8988T (cell line): ENCODE measurements around the gene PCNX2.
"Not testable (repeated sequence)": the region's sequence is repeated elsewhere in the genome, so short reads cannot be mapped to it uniquely, and the experiment has no call there.

Experiments used
- DNase-seq: peaks from one replicate; pipeline ENCODE4 v3.0.0; 2011

Gene PCNX2

GRCh38 chr1:233217832-233218231 lies 77.7 kb downstream of the PCNX2 start:
- no peak for DNase-seq

GRCh38 chr1:233216009-233216408 lies 79.5 kb downstream of the PCNX2 start:
- no peak for DNase-seq

DNA sequence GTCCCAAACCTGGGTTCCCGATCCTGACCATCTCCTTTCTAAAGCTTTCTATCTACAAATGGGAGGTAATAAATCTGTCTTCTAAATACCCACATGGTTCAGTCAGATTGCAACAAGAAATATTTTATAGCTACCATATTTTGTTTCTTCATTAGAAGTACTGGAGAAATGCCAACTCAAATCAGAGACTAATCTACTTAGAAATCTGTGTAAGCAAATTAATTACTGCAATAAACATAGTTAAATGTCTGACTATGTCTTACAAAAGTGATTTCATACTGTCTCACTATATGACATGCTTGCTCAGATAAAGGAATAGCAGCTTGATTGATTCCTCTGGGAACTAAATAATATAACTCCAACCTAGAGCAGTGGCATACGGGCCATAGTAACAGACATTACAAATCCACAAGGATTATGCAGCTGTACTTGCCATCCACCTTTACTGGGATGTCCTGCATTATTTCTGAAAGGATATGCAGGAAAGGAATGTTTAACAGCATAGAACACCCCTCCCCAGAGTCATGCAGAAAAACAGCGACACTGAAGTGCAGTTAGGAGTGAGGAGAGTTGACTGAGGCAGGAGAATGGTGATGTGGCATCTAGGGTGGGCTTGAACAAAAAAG lies 80.3 kb downstream of the PCNX2 start:
- DNase-seq = no peak

DNA sequence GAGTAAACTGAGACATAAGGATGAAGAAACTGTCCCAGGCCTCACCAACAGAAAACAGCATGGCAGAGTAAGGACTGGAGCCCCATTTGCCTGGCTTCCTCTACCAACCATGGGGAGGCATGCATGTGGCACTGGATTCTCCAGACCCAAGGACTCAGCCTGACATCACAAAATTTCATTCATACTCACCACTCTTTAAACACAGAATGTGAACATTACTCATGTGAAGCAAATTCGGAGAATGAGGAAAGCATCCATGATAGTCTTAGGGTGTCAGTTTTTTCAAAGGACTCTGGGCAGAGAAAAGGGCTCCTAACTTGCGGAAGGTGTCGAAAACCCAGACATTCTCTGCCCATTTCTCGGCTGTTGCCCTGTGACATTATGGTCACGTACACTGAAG lies 83.9 kb downstream of the PCNX2 start:
- no peak for DNase-seq

- no peak for DNase-seq
Measured at GRCh38 chr1:233211106-233211505, 84.4 kb downstream of the PCNX2 start.

- no peak for DNase-seq
Measured at GRCh38 chr1:233209481-233209880, 86.0 kb downstream of the PCNX2 start.

GRCh38 chr1:233208687-233209086 lies 86.8 kb downstream of the PCNX2 start:
- DNase-seq = no peak

DNA sequence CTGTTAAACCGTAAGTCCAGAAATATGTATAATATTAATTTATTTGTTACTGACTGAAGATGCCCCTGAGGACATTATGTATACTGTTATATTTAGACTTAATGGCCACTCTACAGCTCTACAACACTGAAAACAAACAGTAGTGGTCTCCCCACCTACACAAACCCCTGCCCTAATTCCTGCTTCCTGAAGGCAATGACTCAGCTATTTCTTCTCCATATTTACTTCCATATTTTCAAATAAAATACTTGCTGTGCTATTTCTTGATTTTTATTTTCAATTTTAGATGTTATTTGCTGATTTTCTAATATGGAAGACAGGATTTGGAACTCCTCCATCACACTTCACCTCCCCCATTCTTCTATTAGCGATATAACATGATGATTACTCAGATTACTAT lies 97.6 kb downstream of the PCNX2 start:
- no peak for DNase-seq

- DNase-seq = no peak
Measured at GRCh38 chr1:233193741-233194140, 101.8 kb downstream of the PCNX2 start.

DNA sequence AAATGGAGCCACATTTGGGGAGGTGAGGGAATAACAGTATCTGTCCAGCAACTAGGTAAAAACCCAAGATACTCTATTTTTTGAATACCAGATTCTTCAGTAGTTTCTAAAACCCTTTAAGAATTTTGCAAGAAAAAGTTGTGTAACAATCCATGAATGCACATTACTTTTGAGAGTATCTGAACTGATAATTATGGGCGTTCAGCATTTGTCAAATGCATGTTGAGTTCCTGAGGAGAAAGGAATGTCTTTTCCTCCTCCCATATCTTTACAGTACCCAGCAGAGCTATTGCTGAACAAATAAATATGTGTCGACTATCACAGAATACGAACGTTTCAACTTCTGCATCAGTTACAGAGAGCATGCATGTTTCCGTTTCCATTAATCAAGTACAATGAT lies 104.5 kb downstream of the PCNX2 start:
- DNase-seq = no peak

- DNase-seq = no peak
Measured at GRCh38 chr1:233189526-233189925, 106.0 kb downstream of the PCNX2 start.

DNA sequence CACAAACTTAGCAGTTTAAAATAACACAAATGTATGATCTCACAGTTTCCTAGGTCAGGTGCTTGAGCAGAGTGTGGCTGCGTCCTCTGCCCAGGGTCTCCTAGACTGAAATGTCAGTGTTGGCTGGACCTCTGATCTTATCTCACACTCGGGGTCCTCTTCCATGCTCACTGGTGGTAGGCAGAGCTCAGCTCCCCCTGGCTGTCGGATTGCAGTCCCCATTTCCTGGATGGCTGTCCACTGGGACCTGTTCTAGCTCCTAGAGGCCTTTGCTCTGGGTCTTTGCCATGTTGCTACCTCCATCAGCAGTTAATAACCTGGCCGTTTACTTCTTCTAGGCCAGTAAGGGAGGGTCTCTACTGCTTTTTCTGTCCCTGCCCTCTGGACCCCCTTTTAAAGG lies 107.5 kb downstream of the PCNX2 start:
- no peak for DNase-seq

GRCh38 chr1:233183226-233184020 lies 112.1 kb downstream of the PCNX2 start:
- no peak for DNase-seq

- DNase-seq = no peak
Measured at GRCh38 chr1:233182587-233182986, 112.9 kb downstream of the PCNX2 start.

DNA sequence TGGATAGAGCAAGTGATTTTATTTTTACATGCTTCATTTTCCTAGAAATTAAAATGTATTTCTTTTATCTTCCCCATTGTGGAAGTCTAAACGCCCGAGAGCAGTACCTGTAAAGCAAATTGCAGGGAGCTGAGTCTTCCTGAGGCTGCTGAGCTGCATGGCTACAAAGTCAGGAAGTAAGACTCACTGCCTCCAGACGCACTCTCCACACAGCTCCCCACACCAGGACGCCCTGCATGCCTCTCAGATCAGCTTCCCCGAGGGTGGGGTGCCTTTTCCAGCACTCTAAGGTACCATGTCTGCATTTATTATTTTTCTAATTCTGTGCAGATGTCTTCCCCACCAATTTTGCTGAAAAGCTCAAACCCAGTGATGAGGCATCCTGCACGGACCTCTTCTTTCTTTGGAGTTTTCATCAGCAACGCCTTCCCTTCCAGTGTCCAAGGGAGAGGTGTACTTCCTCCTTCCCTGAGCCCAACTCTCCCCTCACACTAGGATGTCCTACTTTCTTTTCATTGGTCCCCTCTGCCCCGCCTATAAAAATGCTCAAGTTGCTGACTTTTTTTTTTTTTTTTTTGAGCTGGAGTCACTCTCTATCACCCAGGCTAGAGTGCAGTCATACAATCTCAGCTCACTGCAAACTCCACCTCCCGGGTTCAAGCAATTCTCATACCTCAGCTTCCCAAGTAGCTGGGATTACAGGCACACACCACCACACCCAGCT lies 114.7 kb downstream of the PCNX2 start:
- no peak for DNase-seq

- not testable (repeated sequence) for DNase-seq
Measured at GRCh38 chr1:233179638-233180037, 115.9 kb downstream of the PCNX2 start.

DNA sequence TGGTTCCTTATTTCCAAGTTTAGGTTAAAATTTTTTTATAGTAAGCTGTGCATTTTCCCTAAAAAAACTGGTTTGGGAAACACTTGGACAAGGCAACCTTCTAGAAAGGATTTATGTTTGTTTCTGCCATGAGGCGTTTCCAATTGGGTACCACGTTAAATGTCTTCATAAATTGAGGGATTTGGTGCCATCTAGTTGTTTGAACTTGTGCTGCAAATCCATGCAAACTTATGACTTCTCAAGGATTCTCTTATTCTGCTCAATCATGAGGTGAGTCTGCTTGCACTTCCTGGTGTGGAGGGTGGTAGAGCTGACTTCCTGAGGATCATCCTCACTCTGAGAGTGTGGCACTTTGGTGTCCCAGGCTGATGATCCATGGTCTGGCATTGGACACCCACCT lies 123.3 kb downstream of the PCNX2 start:
- no peak for DNase-seq

DNA sequence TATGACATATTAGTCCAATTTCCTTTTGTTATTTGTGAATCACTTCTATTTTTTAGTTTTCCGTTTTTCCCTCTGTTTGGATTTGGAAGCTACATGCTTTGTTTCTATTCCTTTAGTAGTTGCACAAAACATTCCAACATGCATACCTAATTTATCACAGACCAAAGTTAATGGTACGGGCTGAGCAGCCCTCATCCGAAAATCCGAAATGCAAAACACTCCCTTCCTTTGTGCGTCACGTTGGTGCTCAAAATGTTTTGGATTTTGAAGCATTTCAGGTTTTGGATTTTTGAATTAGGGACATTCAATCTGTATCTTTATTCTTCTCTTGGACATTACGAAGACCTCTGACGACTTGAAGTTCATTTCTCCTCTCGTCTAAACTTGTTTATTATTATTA lies 124.8 kb downstream of the PCNX2 start:
- no peak for DNase-seq

- no peak for DNase-seq
Measured at GRCh38 chr1:233168384-233168783, 127.1 kb downstream of the PCNX2 start.

DNA sequence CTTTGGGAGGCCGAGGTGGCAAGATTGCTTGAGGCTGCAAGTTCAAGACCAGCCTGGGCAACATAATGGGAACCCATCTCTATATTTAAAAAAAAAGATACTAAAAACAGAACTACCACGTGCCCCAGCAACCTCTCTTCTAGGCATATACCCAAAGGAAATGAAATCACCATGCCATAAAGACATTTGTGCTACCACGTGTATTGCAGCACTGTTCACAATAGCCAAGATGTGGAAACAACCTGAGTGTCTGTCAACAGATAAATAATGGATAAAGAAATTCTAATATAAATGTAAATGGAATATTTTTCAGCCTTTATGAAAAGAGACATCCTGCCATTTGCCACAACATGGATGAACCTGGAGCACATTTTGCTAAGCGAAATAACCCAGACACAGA lies 128.6 kb downstream of the PCNX2 start:
- no peak for DNase-seq

DNA sequence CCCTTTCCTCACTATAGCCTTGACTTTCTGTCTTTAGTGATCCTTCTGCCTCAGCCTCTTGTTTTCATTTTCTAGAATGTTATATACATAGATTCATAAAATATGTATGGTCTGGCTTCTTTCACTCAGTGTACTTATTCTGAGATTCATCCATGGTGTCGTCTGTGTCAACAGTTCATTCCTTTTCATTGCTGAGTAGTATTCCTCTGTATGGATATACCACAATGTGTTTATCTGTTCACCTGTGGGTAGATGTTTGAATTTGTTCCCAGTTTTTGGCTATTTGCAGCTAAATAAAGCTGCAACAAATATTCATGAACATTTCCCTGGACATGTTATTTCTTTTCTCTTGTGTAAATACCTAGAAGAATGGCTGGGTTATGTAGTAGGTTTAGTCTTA lies 131.8 kb downstream of the PCNX2 start:
- no peak for DNase-seq

DNA sequence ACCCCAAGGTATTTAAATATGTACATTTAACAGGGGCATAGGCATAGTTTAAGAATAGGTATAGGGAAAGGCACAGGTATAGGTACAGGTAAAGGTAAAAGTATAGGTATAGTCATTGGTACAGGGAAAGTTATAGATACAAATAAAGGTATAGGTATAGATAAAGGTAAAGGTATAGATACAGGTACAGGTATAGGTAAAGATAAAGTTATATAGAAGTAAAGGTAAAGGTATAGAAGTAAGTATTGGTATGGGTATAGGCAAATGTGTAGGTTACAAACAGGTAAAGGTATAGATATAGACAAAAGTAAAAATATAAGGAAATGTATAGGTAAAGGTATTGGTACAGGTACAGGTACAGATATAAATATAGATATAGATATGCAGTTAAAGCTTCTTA lies 137.2 kb downstream of the PCNX2 start:
- DNase-seq = no peak

DNA sequence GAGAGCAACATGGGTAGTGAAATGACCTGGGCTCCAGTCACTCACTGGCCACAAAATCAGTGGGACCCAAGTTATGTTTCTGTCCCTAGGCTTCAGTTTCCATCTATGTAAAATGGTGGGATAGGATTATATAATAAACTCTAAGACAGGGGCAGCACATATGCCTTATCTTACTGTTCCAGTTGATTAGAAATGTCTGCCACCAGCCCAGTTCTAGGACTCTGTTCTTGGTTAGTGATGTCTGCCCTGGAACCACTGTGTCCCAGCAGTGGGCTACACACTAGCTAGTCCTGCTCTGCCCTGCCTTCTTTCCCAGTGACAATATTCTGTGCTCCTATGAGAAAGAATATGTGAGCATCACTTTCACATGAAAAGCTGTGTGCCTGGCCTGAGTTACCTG lies 138.3 kb downstream of the PCNX2 start:
- DNase-seq = no peak

DNA sequence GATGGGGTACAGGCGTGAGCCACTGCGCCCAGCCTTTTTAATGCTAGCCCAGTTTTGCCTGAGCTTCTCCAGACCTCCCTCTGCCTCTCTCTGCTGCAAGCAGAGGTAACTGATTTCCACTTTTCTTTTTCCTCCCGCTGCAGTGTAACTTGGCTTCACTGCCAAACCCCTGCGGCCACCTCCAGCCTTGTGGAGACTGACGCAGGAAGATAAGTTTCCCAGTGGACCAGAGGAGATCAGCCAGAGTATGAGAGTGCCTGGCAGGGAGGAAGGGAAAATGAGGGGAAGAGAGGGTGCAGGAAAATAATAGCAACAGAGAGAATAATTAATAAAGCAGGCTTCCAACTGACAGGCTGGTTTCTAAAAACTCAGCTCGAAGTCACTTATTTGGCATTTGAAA lies 143.7 kb downstream of the PCNX2 start:
- DNase-seq = no peak
